ENCODE results near the gene CDIPT. TPM values are rescaled to one million over a fixed set of nuclear protein-coding genes. Genes with fewer than 3 reads are reported as not detected.
A peak's percentile ranks its signal among the peaks of the same experiment; 100 is the strongest.

Gene CDIPT
- total RNA-seq, 2 donors from 2014 or later: 76.5 to 79.9 TPM

DNA sequence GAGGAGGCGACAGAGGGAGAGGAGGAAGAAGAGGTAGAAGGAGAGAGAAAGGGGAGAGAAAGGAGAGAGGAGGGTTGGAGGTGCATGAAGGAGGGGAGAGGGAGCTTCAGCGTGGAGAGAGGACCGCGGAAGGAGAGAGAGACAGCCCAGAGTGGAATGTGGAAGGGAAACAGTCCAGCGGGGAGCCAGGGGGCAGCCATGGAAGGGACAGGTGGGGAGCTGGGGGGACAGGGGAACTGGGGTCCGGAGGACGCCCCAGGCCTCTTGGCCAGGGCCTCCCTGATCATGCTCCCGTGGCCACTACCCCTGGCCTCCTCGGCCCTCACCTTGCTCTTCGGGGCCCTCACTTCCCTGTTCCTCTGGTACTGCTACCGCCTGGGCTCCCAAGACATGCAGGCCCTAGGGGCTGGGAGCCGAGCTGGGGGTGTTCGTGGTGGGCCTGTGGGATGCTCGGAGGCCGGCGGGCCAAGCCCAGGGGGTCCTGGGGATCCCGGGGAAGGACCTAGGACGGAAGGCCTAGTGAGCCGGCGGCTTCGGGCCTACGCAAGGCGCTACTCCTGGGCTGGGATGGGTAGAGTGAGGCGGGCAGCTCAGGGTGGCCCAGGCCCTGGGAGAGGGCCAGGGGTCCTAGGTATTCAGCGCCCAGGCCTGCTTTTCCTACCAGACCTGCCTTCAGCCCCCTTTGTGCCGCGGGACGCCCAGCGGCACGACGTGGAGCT lies 38.0 kb upstream of the CDIPT start:
- H3K36me3 ChIP-seq (replicated peaks in 1 of 2; ENCODE audit: insufficient read depth in 1 of 2, low read depth in 2 of 2): no peaks in the 10 kb centered on the region
- ATAC-seq: no peak
- TF ChIP-seq, protein P1, sequence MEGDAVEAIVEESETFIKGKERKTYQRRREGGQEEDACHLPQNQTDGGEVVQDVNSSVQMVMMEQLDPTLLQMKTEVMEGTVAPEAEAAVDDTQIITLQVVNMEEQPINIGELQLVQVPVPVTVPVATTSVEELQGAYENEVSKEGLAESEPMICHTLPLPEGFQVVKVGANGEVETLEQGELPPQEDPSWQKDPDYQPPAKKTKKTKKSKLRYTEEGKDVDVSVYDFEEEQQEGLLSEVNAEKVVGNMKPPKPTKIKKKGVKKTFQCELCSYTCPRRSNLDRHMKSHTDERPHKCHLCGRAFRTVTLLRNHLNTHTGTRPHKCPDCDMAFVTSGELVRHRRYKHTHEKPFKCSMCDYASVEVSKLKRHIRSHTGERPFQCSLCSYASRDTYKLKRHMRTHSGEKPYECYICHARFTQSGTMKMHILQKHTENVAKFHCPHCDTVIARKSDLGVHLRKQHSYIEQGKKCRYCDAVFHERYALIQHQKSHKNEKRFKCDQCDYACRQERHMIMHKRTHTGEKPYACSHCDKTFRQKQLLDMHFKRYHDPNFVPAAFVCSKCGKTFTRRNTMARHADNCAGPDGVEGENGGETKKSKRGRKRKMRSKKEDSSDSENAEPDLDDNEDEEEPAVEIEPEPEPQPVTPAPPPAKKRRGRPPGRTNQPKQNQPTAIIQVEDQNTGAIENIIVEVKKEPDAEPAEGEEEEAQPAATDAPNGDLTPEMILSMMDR (IDR thresholded peaks at IDR 0.05): no peak
- no peak for TF ChIP-seq POLR2A (IDR thresholded peaks at IDR 0.05)
- H3K4me3 ChIP-seq: peak overlapping the region in 1 of 2 donors; percentile 62
- H3K4me1 ChIP-seq: peaks cover 25% of the 10 kb centered on the region
- H3K27me3 ChIP-seq: no peaks in the 10 kb centered on the region
- H3K27ac ChIP-seq: peak overlapping the region in 3 of 4 donors; percentile 72 to 93 (median 87)
- no peak for DNase-seq
- H3K9me3 ChIP-seq: no peaks in the 10 kb centered on the region
- 27 to 63% methylated on average over 7 to 20 of the region's 31 CpGs for WGBS, 2 donors
- intact Hi-C loops (cut with DNase I): loop anchor here (10.0 kb wide), 1 partner anchor 104 kb away; no protein-coding TSS in a partner anchor

DNA sequence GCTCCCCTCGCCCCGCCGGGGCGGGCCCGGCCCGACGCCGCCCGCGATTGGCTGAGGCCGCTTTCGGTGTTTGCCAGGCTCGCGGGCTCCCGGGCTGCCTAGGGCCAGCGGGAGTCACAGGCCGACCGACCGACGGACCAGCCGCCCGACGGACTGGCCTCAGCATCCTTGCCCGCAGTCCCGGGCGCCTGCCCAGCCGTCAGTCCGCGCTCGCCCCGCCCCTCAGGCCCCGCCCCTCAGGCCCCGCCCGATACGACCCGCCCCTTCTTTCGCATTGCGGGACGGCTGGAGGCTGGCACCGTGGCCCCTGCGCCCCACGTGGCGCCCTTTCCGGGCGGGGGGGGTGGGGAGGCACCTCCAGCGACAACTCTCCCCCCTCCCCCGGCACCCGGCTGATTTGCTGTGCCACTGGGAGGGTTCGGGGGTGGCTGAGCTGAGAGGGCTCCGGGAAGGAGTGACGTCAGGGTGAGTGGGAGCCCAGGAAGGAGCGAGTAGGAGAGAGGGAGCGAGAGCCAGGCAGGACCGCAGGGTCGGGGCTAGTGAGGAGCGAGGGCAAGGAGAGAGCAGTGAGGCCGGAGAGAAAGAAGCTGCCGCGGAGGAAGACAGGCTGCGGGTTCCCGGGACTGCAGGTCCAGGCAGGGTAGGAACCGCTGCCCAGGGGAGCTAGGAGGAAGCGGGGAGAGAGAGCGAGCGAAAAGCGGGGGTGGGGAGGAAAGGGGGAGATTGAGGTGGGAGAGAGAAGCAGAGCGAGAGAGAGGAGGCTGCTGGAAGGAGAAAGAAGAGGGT lies 37.3 kb upstream of the CDIPT start, which contains the start of gene ASPHD1:
TSS of gene ASPHD1 (plus strand) at position 387 of the 786 bp plus-strand sequence. CDS start 484 bp downstream, outside the sequence.
- ATAC-seq (peak; percentile 80), DNase-seq (peak; percentile 78 to 89 (median 83))
- peak in 2 of 3 donors; percentile 61 to 79 for TF ChIP-seq POLR2A (IDR thresholded peaks at IDR 0.05)
- TF ChIP-seq, protein P1 (IDR thresholded peaks at IDR 0.05): peak in 1 of 7 experiments; percentile 7
- no peaks in the 10 kb centered on the region for H3K36me3 ChIP-seq (replicated peaks in 1 of 2; ENCODE audit: insufficient read depth in 1 of 2, low read depth in 2 of 2)
- H3K9me3 ChIP-seq: no peaks in the 10 kb centered on the region
- H3K27ac ChIP-seq: peak within 1 kb of the TSS; percentile 68 to 93 (median 80)
- intact Hi-C loops (cut with DNase I): loop anchor here (10.0 kb wide), 1 partner anchor 105 kb away; no protein-coding TSS in a partner anchor
- H3K4me1 ChIP-seq: peaks cover 25% of the 10 kb centered on the region
- peak within 1 kb of the TSS; percentile 24 to 62 for H3K4me3 ChIP-seq
- WGBS, 2 donors: 0 to 1% methylated on average over 22 to 56 of the region's 67 CpGs
- no peaks in the 10 kb centered on the region for H3K27me3 ChIP-seq

GRCh38 chr16:29899516-29900101 lies 36.6 kb upstream of the CDIPT start, which contains the start of gene SEZ6L2:
TSS of gene SEZ6L2 (minus strand) at chr16:29899550. CDS start at chr16:29899019, 531 bp downstream.
- no peaks in the 10 kb centered on the region for H3K36me3 ChIP-seq (replicated peaks in 1 of 2; ENCODE audit: insufficient read depth in 1 of 2, low read depth in 2 of 2)
- TF ChIP-seq, protein P1 (IDR thresholded peaks at IDR 0.05): peak in 6 of 7 experiments; percentile 12 to 66 (median 40)
- peak in 2 of 3 donors; percentile 54 to 72 for TF ChIP-seq POLR2A (IDR thresholded peaks at IDR 0.05)
- H3K4me3 ChIP-seq: peak within 1 kb of the TSS; percentile 24 to 62
- WGBS, 2 donors: 1% methylated on average over 28 to 29 of the region's 29 CpGs
- H3K4me1 ChIP-seq: peaks cover 25% of the 10 kb centered on the region
- no peaks in the 10 kb centered on the region for H3K27me3 ChIP-seq
- peak within 1 kb of the TSS; percentile 68 to 93 (median 80) for H3K27ac ChIP-seq
- no peaks in the 10 kb centered on the region for H3K9me3 ChIP-seq
- intact Hi-C loops (cut with DNase I): loop anchor here (10.0 kb wide), 1 partner anchor 105 kb away; no protein-coding TSS in a partner anchor
- peak; percentile 87 to 93 (median 90) for DNase-seq
- peak; percentile 85 for ATAC-seq

- H3K36me3 ChIP-seq (replicated peaks in 1 of 2; ENCODE audit: insufficient read depth in 1 of 2, low read depth in 2 of 2): no peaks in the 10 kb centered on the region
- TF ChIP-seq POLR2A (IDR thresholded peaks at IDR 0.05): no peak
- TF ChIP-seq, protein P1 (IDR thresholded peaks at IDR 0.05): no peak
- DNase-seq (peak in 2 of 4 donors; percentile 63 to 69), ATAC-seq (peak; percentile 39)
- H3K27me3 ChIP-seq: no peaks in the 10 kb centered on the region
- no peak overlapping the region for H3K4me3 ChIP-seq
- intact Hi-C loops (cut with DNase I): no loop called here
- peaks cover 25% of the 10 kb centered on the region for H3K4me1 ChIP-seq
- peak overlapping the region; percentile 68 to 93 (median 80) for H3K27ac ChIP-seq
- 1 to 2% methylated on average over 16 to 25 of the region's 25 CpGs for WGBS, 2 donors
- no peaks in the 10 kb centered on the region for H3K9me3 ChIP-seq
These were observed 35.9 kb upstream of the CDIPT start for GRCh38 chr16:29898804-29899515.
